ENCODE measurements around the gene SGMS1.
"Not testable (repeated sequence)": the region's sequence is repeated elsewhere in the genome, so short reads cannot be mapped to it uniquely, and the experiment has no call there.

SGMS1 gene

DNA sequence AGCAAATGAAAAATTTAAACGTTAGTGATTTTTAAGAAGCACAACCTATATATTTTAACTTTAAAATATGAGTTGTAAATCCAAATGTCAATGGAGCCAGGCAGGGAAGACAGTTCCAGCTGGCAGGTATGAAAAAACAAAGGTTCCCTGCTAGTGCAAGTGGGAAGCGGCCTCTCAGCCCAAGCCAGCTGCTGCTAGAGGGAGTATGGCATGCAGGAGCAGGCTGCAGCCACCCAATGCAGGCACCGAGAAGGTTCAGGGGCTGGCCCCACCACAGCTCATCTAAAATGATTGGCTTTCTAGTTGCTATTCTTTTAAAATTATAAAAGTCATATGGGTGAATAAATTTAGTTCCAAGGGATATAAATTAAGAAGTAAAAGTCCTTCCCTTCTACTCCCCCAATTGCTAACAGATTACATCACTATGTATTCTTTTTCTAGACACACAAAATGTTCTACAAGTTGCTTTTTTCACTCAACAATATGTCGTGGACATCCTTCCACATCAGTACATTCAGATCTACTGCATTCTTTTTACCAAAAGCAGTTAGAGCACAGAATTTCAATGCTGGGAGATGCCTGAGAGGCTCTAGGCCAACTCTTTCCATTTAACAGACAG lies 69.3 kb downstream of the SGMS1 start:
- peak in 1 of 2 donors; percentile 31 for DNase-seq

DNA sequence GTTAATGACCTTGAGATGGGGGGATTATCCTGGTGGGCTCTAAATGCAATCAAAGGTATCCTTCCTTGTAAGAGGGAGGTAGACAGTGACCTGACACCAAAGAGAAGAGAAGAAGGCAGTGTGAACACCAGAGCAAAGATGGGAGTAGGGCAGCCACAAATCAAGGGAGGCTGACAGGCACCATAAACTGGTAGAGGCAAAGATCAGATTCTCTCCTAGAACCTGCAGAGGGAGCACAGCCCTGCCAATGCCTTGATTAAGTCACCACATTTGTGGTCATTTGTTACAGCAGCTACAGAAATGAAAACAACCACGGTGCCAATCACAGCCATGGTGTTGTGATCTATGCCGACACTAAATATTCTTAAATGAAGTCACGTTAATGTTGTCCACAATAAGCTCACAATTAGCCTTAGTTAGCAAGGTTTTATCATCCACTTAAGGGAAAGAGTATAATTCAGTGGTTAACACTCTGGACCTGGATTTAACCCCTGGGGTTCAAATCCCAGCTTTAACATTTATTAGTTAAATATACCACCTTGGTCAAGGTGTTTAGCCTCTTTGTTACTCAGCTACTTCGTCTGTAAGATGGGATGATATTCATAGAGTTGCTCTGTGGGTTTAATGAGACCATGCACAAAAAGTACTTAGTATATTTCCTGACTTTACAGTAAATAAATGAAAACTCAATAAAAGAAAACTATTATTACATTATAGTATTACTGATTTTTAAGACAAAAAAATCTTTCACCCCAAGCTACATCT lies 70.8 kb downstream of the SGMS1 start:
- DNase-seq, result peak in 1 of 2 donors; percentile 28

DNA sequence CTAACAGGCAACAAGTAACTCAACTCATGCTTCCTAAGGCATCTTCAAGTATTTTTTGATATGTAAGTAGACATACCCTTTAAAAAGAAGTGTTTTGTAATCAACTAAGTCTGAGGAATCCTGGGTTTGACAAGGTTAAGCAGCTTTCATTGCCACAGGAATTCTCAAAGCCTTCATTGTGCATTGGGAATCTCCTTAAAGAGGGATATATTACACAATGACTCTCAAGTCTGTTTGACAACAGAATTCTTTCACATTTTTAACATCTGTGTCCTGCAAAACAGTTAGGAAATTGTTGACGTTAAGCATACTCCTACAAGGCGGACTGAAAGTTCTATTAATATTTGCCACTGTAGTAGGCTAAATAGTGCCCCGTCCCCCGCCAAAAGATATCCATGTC lies 71.4 kb downstream of the SGMS1 start:
- DNase-seq, result no peak

DNA sequence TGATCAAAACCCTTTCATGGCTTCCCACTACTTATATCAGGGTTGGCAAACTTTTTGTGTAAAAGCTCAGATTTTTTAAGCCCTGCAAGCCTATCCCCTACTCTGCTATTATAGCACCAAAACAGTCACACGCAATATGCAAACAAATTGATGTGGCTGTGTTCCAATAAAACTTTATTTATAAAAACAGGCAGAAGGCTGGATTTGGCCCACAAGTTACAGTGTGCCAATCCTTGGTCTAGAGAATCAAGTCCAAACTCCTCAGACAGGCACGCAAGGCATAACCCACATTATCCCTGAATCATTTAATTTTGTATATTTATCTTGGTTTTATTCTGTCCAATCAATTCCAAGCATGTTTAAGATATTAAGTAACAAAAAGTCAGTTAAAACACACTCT lies 71.9 kb downstream of the SGMS1 start:
- no peak for DNase-seq

DNA sequence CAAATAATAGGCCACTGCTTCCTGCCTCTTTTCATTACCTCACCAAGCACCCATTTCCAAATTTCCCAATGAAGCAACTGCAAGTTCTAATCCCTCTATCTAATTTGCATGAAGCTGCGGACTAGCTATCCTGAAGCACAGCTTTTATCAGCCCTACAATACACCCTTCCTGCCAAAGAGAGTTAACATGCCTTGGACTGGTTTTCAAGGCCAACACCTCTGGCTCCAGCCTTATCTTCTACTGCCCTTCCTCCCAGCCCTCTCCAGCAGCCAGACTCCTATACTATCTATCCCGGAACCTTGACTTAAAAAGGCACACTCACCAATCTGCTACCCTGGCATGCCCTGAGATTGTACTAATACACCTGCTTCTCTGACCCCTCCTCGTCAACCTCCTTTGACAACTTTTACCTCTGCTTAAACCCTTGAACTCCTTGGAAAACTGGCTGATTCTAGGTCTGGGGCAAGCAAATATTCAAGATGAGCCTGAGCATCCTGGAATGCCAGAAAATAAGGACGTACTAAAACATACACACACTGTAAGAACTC lies 73.4 kb downstream of the SGMS1 start:
- DNase-seq, result no peak

DNA sequence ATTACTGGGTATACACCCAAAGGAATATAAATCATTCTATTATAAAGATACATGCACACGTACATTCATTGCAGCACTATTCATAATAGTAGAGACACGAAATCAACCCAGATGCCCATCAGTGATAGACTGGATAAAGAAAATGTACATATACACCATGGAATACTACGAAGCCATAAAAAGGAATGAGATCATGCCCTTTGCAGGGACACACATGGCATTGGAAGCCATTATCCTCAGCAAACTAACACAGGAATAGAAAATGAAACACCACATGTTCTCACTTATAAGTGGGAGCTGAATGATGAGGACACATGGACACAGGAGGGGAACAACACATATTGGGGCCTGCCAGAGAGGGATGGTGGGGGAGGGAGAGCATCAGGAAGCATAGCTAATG lies 74.6 kb downstream of the SGMS1 start:
- not testable (repeated sequence) for DNase-seq

DNA sequence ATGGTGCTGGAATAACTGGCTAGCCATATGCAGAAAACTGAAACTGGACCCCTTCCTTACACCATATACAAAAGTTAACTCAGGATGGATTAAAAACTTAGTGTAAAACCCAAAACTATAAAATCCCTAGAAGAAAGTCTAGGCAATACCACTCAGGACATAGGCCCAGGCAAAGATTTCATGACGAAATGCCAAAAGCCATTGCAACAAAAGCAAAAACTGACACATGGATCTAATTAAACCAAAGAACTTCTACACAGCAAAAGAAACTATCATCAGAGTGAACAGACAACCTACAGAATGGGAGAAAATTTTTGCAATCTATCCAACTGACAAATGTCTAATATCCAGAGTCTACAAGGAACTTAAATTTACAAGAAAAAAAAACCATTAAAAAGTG lies 75.3 kb downstream of the SGMS1 start:
- not testable (repeated sequence) for DNase-seq

DNA sequence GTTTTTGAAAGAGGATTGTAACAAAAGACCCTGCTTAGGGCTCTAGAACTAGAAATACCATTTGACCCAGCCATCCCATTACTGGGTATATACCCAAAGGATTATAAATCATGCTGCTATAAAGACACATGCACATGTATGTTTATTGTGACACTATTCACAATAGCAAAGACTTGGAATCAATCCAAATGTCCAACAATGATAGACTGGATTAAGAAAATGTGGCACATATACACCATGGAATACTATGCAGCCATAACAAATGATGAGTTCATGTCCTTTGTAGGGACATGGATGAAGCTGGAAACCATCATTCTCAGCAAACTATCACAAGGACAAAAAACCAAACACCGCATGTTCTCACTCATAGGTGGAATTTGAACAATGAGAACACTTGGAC lies 77.5 kb downstream of the SGMS1 start:
- DNase-seq, result not testable (repeated sequence)

DNA sequence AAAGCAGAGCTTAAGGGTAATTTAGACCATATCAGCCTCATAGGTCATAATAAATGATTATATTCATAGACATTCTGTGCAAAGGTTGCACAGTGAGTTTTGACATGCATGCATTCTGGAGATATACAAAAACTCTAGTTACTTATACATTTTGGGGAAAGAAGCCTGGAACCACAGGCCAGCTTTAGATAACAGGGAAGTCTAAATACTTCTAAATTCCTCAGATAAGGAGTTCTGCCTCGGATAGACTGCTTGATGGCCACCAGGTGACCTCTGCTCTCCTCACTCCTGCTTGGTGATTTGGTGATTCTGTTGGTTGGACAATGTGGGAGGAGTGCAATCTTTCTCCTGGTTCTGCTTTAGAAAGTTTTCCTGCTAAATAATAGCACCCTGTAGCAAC lies 77.9 kb downstream of the SGMS1 start:
- DNase-seq, result no peak

DNA sequence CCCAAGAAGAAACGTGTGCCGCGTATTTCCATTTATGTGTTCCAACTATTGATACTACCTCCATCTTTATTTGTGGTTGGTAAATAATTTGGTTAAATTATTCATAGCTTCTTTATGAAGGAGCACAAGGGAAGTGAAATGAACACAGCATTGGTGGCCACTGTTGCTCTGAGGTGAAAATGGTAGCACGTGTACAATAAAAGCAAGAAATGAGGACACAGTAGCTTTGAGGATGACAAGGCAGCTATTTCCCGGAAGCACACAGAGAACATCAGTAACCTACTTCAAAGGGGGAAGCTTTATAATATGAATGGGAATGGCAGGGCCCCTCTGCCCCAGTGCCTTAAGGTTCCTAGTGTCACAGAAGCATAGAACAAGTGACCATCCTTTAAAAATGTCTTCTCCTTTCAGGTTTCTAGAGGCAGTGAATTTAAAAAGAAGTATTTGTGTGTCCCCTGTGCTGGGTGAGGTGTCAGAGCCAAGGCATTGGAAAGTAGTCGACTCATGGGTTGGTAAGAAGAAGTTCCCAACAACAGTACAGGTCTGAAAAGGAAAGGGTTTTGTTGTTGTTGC lies 78.8 kb downstream of the SGMS1 start:
- no peak for DNase-seq

DNA sequence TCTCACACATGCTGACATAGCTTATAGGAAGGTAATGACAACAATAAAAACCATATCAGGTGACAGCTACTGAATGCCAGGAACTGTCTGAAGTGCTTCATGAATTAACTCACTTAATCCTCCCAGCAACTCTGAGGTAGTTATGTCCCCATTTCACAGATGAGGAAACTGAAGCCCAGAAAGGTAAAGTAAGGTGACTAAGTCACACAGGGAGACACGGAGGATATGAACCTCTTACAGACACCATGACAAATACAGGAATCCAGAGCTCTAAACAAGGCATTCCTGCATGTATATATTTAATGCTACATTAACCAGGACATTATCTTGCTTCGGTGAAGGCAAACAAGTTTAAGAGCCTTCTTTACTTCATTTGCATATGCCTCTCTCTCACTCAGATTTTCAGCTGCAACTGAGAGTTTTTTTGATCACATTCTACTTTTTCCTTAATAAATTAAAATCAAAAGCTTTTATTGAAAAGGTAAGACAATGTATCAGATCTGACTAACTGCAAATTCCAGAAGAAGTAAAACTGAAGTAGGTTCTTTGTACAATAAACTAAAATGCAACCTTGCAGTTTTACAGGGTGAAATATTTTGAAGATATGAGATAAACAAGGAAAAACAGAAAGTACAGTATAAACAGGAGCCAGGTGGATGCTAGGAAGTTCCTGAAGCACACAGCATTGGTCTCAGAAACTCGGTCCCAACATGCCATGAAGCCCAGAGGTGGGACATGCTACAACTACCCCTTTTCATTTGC lies 79.5 kb downstream of the SGMS1 start:
- DNase-seq, result no peak

DNA sequence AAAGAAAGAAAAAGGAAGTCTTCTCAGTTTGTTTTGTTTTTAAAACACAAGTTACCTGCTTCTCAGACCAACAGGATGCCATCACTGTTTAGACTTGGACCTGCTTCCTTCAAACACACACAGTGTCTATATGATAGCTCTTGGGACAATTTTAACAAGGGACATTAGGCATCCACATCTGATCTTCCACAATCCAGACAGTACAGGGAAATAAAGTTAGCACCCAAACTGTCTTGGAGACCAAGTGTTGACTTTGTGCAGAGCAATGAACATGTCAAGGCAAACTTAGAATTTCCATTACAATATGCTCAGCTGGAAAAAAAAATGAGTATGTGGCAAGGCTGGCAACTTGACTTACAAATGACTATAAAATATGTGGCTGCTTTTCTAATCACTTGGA lies 80.9 kb downstream of the SGMS1 start:
- no peak for DNase-seq

DNA sequence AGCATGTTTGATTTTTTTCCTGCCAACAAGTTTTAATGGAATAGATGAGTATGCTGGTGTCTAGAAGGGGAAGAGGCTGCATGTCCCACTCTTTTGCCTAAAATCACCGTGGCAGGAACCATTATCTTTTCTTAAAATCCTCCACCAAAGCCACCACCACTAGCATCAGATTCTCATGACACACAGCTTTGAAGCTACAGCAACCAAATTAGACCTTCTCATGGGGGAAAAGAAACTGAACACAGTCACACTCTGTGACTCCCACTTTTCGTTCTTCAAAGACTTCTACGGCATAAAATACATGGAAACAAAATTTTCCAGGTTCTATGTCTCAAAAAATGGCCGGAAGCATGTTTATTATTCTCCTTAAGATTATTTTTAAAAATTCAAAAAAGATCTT lies 81.8 kb downstream of the SGMS1 start:
- DNase-seq, result no peak

DNA sequence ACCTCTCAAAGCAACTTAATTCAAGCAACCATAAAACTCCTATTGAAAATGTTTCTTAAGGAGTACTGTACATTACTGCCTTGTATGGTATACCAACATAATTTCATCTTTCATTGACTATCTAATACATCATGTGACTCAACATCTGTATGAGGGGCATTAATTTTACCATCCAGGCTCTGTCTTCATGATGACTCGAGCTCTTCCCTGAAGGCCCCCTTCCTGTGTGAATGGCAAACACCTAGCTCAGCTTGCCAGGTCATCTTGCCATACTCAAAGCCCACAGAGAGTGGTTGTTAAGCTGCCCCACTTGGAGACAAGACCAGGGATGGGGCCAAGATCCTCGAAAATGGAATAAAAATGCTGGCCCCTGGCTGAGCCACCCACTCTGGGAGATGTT lies 82.4 kb downstream of the SGMS1 start:
- no peak for DNase-seq

DNA sequence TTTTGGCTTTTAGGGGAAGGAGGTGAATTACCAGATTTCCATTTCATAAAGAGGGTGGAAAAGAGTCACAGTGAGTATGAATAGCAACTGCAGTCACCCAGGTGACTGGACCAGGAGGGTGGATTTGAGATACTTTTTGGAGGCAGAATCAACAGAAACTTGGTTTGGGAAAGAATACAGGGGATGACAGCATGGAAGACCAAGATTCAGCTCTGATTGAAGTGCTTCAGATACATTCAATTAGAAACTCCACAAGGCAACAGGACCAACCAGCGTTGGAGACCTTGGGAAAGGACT lies 83.0 kb downstream of the SGMS1 start:
- DNase-seq, result no peak

DNA sequence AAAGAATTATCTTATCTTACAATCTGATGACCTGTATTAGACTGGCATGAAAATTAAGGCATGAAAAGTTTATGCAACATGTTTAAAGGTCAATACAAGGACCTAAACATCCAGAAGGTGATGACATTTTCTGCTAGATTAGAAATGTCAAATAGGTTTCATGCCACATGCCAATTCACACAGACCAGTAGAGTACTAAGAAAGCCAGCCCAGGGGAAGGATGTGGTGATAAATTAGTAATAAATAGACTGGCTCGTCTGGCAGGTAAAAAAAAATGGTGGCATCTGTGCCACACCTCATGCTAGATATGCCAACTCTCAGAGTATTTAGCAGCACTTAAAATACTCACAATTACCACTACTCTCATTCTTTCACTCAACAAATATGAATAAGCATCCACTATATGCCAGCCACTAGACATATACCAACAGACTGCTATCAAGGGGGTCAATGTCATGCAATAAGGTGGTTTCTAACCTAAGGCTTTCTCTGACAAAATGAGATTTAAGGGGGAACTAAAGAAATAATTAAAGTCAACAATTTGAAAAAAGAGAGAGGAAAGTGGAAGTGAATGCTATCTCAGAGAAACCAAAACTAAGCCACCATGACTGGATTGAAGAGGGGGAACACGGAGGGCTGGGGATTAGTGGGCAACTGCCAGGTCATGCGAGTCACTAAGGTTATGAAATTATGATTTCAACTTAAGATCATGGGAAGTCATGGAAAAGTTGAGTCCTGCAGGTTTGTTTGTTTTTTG lies 83.5 kb downstream of the SGMS1 start:
- DNase-seq, result no peak

DNA sequence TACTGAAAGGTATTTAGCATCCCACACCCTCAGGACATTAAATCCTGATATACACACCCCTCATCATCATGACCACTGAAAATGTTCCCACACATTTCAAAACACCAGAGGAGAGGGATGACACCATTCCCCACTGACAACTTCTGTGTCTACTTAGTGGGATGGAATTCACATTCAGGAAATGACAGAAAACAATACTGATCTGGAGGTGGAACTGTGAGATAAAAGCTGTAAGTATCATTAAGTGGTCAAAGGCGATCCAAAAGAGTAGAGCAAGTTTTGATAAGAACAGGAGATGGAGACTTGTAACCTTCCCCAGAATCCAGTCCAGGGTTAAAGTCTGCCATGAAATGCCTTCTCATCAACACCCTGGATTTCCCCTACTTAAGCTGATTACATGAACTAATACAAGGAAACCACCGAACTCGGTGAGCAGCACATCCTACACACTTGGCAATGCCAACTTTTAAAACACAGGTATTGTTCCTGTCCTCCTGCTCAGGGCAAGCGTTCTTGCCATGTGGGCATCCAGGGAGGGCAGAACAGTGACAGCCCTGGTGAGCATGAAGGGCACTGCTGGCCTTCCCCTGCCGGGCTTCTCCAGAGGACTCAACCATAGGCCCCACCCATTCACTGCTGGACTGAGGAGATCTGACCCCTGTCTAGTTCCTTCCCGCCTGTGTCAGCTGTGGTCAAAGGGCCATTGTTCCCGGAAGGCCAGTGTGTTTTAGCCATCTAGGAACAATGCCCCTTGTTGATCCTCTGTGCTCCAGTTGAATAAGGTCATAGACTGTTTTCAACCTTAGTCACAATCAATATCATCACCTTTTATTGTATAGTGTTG lies 85.0 kb downstream of the SGMS1 start:
- peak; percentile 81 to 85 for DNase-seq

DNA sequence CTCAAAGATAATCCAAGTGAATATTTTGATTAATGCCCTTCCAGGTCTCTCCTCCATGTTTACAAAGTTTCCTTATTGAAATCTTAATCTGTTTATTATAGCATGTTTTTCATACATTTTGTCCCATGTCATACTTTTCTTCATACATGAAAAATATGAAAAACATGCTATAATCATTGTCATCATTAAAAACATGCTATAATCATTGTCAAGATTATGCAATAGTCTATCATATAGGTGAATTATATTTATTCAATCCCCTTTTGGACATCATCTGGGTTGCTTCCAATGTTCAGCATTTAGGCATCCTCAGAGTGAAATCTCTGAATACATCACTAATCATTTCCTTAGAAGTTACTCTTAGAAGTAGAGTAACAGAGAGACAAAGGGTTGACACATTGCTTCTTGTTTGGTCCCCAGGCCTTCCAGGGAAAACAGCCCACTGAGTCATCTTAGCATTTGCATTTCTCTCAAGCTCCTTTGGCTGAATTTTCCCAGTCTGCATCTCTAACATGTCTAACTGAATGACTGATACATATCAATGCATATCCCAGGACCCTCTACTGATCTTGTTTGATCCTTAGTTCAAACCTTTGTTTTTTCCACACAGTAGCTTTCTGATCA lies 87.0 kb downstream of the SGMS1 start:
- DNase-seq, result no peak

DNA sequence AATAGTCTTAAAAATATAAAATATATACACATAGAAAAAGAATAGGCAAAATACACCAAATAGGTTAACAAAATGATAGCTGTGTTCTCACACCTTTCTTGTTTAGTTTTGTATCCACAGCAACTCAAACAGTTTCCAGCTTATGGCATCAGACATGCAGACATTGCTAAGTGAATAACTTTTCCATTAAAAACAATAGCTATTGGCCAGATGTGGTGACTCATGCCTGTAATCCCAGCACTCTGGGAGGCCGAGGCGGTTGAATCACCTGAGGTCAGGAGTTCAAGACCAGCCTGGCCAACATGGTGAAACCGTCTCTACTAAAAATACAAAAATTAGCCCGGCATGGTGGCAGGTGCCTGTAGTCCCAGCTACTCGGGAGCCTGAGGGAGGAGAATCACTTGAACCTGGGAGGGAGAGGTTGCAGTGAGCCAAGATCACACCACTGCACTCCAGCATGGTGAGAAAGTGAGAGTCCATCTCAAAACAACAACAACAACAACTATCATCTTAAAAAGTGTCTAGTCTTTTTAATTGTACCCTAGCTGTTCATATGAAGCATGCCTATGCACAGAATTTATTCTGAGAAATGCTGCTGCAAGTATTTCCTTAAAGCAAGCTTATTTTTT lies 88.9 kb downstream of the SGMS1 start:
- DNase-seq, result not testable (repeated sequence)

DNA sequence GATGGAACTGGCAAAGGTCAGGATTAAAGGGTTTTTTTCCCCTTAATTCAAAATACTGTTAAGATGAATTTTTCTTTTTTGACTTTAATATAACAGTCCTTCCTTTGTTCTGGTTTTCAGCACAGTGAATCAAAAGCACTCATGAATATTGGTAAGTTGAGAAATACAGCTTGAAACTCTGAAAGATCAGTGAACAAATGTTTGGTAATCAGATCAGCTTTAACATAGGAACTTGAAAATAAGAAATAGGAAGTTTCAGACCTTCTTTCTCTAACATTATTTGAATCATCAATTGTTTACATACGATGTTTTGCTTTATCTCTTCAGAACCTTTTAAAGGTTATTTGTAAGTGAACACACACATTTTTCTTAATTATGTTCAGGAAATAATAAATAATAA lies 90.5 kb downstream of the SGMS1 start:
- DNase-seq, result no peak

All from hippocampal formation (tissue), 2 donors.